OCI-LY7 (cell line): ENCODE results near the gene LRRC4B.

Experiments used
- EZH2phosphoT487 ChIP-seq: fragments of 200-600 bp; sonication (generic); IDR thresholded peaks from 2 replicates; pipeline ENCODE4 v1.6.1; 2018; ENCODE audit warnings: low read depth, borderline replicate concordance, mild to moderate bottlenecking, mixed run types, antibody characterized with exemption, low read length, moderate library complexity, mixed read lengths
- TF ChIP-seq, protein P1 (sequence below): fragments of 200-600 bp; sonication (generic); conservative IDR thresholded peaks from 2 replicates; pipeline ENCODE4 v1.5.1; 2014; ENCODE audit warnings: mild to moderate bottlenecking, antibody characterized with exemption, low read length, moderate library complexity, mixed read lengths

DNA sequence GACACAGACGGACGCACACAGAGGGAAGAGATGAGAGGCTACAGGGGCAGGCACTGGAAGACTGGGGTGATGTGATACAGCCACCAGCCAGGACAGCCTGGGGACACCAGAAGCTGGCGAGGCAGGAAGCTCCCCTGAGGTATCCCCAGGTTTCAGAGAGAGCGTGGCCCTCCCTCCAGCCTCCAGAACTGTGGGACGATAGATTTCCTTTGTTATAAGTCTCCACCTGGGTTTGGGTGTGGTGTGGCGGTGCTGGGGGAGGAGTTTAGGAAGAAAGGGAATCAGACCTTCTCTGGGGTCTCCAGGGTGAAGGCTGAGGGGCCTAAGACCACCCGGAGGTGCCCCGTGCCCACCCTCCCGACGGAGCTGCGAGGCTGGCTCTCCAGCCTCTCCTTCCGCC lies 51.8 kb downstream of the LRRC4B start:
- no peak for TF ChIP-seq EZH2phosphoT487
- TF ChIP-seq, protein P1, sequence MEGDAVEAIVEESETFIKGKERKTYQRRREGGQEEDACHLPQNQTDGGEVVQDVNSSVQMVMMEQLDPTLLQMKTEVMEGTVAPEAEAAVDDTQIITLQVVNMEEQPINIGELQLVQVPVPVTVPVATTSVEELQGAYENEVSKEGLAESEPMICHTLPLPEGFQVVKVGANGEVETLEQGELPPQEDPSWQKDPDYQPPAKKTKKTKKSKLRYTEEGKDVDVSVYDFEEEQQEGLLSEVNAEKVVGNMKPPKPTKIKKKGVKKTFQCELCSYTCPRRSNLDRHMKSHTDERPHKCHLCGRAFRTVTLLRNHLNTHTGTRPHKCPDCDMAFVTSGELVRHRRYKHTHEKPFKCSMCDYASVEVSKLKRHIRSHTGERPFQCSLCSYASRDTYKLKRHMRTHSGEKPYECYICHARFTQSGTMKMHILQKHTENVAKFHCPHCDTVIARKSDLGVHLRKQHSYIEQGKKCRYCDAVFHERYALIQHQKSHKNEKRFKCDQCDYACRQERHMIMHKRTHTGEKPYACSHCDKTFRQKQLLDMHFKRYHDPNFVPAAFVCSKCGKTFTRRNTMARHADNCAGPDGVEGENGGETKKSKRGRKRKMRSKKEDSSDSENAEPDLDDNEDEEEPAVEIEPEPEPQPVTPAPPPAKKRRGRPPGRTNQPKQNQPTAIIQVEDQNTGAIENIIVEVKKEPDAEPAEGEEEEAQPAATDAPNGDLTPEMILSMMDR, result no peak
